Liver (tissue), 3 donors: ENCODE results near the gene PHF23.

ENCODE experiments used
- CTCF ChIP-seq: fragments of 150-350 bp; IDR thresholded peaks from 2 replicates; pipeline ENCODE4 v1.5.1; 2017; ENCODE audit warnings: improper control_type of control experiment, low read depth, low read length; ENCODE audit not compliant: missing input control
- GABPA ChIP-seq, 2 donors: IDR thresholded peaks in 1 of 2; conservative IDR thresholded peaks in 1 of 2; 2 replicates each; pipeline ENCODE4 v1.6.1; 2016; ENCODE audit warnings: antibody characterized with exemption in 2 of 2, mild to moderate bottlenecking in 1 of 2, moderate library complexity in 1 of 2
- SP1 ChIP-seq: IDR thresholded peaks from 2 replicates; pipeline ENCODE4 v1.6.1; 2018; ENCODE audit warnings: antibody characterized with exemption, mild to moderate bottlenecking
- TAF1 ChIP-seq: conservative IDR thresholded peaks from 2 replicates; pipeline ENCODE4 v1.6.1; 2016; ENCODE audit warnings: antibody characterized with exemption, mild to moderate bottlenecking
- donor health status: healthy.
- donor health status: healthy.

GRCh38 chr17:7260651-7261378, 21.6 kb upstream of the PHF23 start:
- TF ChIP-seq CTCF (no peak), TAF1 (no peak), SP1 (peak; percentile 30), GABPA (IDR thresholded peaks at IDR 0.05 in 1 of 2, conservative IDR thresholded peaks at IDR 0.05 in 1 of 2) (no peak)
